H9 (cell line): Measurements from ENCODE around the gene SMU1. TPM values are rescaled to one million over a fixed set of nuclear protein-coding genes. Genes with fewer than 3 reads are reported as not detected.

ENCODE experiments used
- DNase-seq: peaks from one replicate; pipeline ENCODE4 v3.0.0-alpha.2; 2017
- H2AFZ ChIP-seq: one replicate; pipeline ENCODE4 v1.6.1; 2013; ENCODE audit warnings: mild to moderate bottlenecking, low read length, control low read depth, moderate library complexity
- H2AK5ac ChIP-seq: 2 replicates; pipeline ENCODE4 v1.6.1; 2013; ENCODE audit warnings: low read length, control low read depth, mixed read lengths; ENCODE audit not compliant: insufficient read length
- H2BK120ac ChIP-seq: one replicate; pipeline ENCODE4 v1.6.1; 2013; ENCODE audit warnings: low read depth, mild to moderate bottlenecking, low read length, control low read depth, inconsistent platforms; ENCODE audit not compliant: poor library complexity, severe bottlenecking
- H2BK12ac ChIP-seq: 2 replicates; pipeline ENCODE4 v1.6.1; 2013; ENCODE audit warnings: low read length, control low read depth, mixed read lengths, low read depth; ENCODE audit not compliant: insufficient read length
- H2BK15ac ChIP-seq: 2 replicates; pipeline ENCODE4 v1.6.1; 2013; ENCODE audit warnings: low read depth, low read length, control low read depth
- H2BK20ac ChIP-seq: one replicate; pipeline ENCODE4 v1.6.1; 2013; ENCODE audit warnings: low read depth, mild to moderate bottlenecking, low read length, control low read depth, inconsistent platforms; ENCODE audit not compliant: poor library complexity, severe bottlenecking
- H2BK5ac ChIP-seq: 2 replicates; pipeline ENCODE4 v1.6.1; 2013; ENCODE audit warnings: low read length, control low read depth, mixed read lengths; ENCODE audit not compliant: insufficient read length
- H3K14ac ChIP-seq: 2 replicates; pipeline ENCODE4 v1.6.1; 2013; ENCODE audit warnings: low read length, control low read depth; ENCODE audit not compliant: insufficient read depth
- H3K18ac ChIP-seq: 2 replicates; pipeline ENCODE4 v1.6.1; 2013; ENCODE audit warnings: low read depth, mild to moderate bottlenecking, mixed read lengths, low read length, control low read depth; ENCODE audit not compliant: insufficient read length
- H3K23ac ChIP-seq: 2 replicates; pipeline ENCODE4 v1.6.1; 2013; ENCODE audit warnings: low read length, control low read depth, mixed read lengths, low read depth; ENCODE audit not compliant: insufficient read length
- H3K23me2 ChIP-seq: 2 replicates; pipeline ENCODE4 v1.6.1; 2013; ENCODE audit warnings: low read depth, mild to moderate bottlenecking, mixed read lengths, low read length, control low read depth; ENCODE audit not compliant: insufficient read length, poor library complexity, severe bottlenecking
- H3K27ac ChIP-seq: 2 replicates; pipeline ENCODE4 v1.5.1; 2013; ENCODE audit warnings: low read length, control low read depth, mixed read lengths, low read depth; ENCODE audit not compliant: insufficient read length
- H3K27me3 ChIP-seq: 2 replicates; pipeline ENCODE4 v1.6.1; 2013; ENCODE audit warnings: low read length, control low read depth, inconsistent platforms; ENCODE audit not compliant: insufficient read depth
- H3K4ac ChIP-seq: 2 replicates; pipeline ENCODE4 v1.6.1; 2013; ENCODE audit warnings: low read depth, mild to moderate bottlenecking, control low read depth, inconsistent platforms, low read length, moderate library complexity
- H3K4me1 ChIP-seq: 2 replicates; pipeline ENCODE4 v1.6.1; 2013; ENCODE audit warnings: low read length, control low read depth, inconsistent platforms; ENCODE audit not compliant: insufficient read depth
- H3K4me2 ChIP-seq: 2 replicates; pipeline ENCODE4 v1.6.1; 2013; ENCODE audit warnings: low read length, control low read depth, mixed read lengths; ENCODE audit not compliant: insufficient read length, insufficient read depth
- H3K56ac ChIP-seq: 2 replicates; pipeline ENCODE4 v1.6.1; 2013; ENCODE audit warnings: low read depth, mild to moderate bottlenecking, mixed read lengths, low read length, control low read depth; ENCODE audit not compliant: insufficient read length
- H3K79me1 ChIP-seq: 2 replicates; pipeline ENCODE4 v1.6.1; 2013; ENCODE audit warnings: low read depth, mild to moderate bottlenecking, moderate library complexity, low read length, control low read depth, inconsistent platforms; ENCODE audit not compliant: insufficient read depth, poor library complexity, severe bottlenecking
- H3K79me2 ChIP-seq: 2 replicates; pipeline ENCODE4 v1.6.1; 2013; ENCODE audit warnings: low read length, control low read depth, inconsistent platforms; ENCODE audit not compliant: insufficient read depth
- H3K9ac ChIP-seq: 2 replicates; pipeline ENCODE4 v1.6.1; 2013; ENCODE audit warnings: low read length, control low read depth, mixed read lengths; ENCODE audit not compliant: insufficient read length; ENCODE audit errors: extremely low read depth
- H3K9me3 ChIP-seq: one replicate; pipeline ENCODE4 v1.6.1; 2013; ENCODE audit warnings: low read depth, low read length, inconsistent platforms; ENCODE audit not compliant: control insufficient read depth
- H3T11ph ChIP-seq: one replicate; pipeline ENCODE4 v1.6.1; 2013; ENCODE audit warnings: mild to moderate bottlenecking, low read length, control low read depth, inconsistent platforms
- H4K20me1 ChIP-seq: one replicate; pipeline ENCODE4 v1.6.1; 2013; ENCODE audit not compliant: control insufficient read depth, insufficient read length, insufficient read depth
- H4K5ac ChIP-seq: 2 replicates; pipeline ENCODE4 v1.6.1; 2013; ENCODE audit warnings: low read depth, mild to moderate bottlenecking, mixed read lengths, low read length, control low read depth; ENCODE audit not compliant: insufficient read length
- H4K8ac ChIP-seq: replicated peaks from 2 replicates; pipeline ENCODE4 v1.6.1; 2013; ENCODE audit warnings: low read length, control low read depth, mixed read lengths, low read depth; ENCODE audit not compliant: insufficient read length
- H4K91ac ChIP-seq: 2 replicates; pipeline ENCODE4 v1.6.1; 2013; ENCODE audit warnings: low read depth, mild to moderate bottlenecking, moderate library complexity, mixed read lengths, low read length, control low read depth; ENCODE audit not compliant: insufficient read length
- H3K27ac Mint-ChIP-seq, 3 experiments: 2 replicates in 2 of 3; 3 replicates in 1 of 3; pipeline ENCODE4 v1.8.0; 2020 to 2021; ENCODE audit warnings: mixed read lengths in 3 of 3, mild to moderate bottlenecking in 1 of 3, moderate library complexity in 1 of 3
- H3K27me3 Mint-ChIP-seq: 2 replicates; pipeline ENCODE4 v1.8.0; 2021; ENCODE audit warnings: low read depth, mild to moderate bottlenecking, moderate library complexity, mixed read lengths
- H3K36me3 Mint-ChIP-seq, 3 experiments: 2 replicates in 2 of 3; 3 replicates in 1 of 3; pipeline ENCODE4 v1.8.0; 2020 to 2021; ENCODE audit warnings: low read depth in 3 of 3, mixed read lengths in 3 of 3; ENCODE audit not compliant: insufficient read depth in 1 of 3
- H3K4me1 Mint-ChIP-seq, 2 experiments: 2 replicates each; pipeline ENCODE4 v1.8.0; 2020; ENCODE audit warnings: mixed read lengths in 2 of 2
- H3K4me3 Mint-ChIP-seq, 2 experiments: 2 replicates in 1 of 2; 3 replicates in 1 of 2; pipeline ENCODE4 v1.8.0; 2020 to 2021; ENCODE audit warnings: mild to moderate bottlenecking in 2 of 2, mixed read lengths in 2 of 2, moderate library complexity in 1 of 2
- H3K9me3 Mint-ChIP-seq, 2 experiments: 2 replicates in 1 of 2; 3 replicates in 1 of 2; pipeline ENCODE4 v1.8.0; 2020; ENCODE audit warnings: mild to moderate bottlenecking in 2 of 2, mixed read lengths in 2 of 2, moderate library complexity in 1 of 2
- CTCF ChIP-seq: fragments of 200-600 bp; sonication (generic); conservative IDR thresholded peaks from 3 replicates; pipeline ENCODE4 v1.8.0; 2021; ENCODE audit warnings: antibody characterized with exemption, mild to moderate bottlenecking
- WGBS: extraction: QIAGEN DNeasy Blood & Tissue Kit; methylation state at CpG from one replicate; pipeline ENCODE4 v1.1.7; 2013; ENCODE audit warnings: missing lambda C conversion rate, low lambda C conversion rate, mixed read lengths; ENCODE audit not compliant: insufficient read length; ENCODE audit errors: extremely low coverage; 5-methylcytosine and 5-hydroxymethylcytosine counted together
- total RNA-seq: library from RNA; stranded (reverse); gene quantifications from 2 replicates; pipeline ENCODE4 v1.2.1, GENCODE V29; 2021

SMU1 gene
- total RNA-seq, 1 experiment from 2014 or later = 26.9 TPM

GRCh38 chr9:33112094-33112493 is 35.6 kb upstream of the SMU1 start:
- no peak for DNase-seq
- H3K23me2 ChIP-seq = no peaks in the 10 kb centered on the region
- no peak overlapping the region for H4K8ac ChIP-seq
- no peak overlapping the region for H2BK12ac ChIP-seq
- H4K91ac ChIP-seq = no peak overlapping the region
- no peak overlapping the region for H3K4me3 Mint-ChIP-seq
- H3K36me3 Mint-ChIP-seq = no peaks in the 10 kb centered on the region; a peak in 1 of 7 replicates
- no peak overlapping the region for H4K5ac ChIP-seq
- peaks cover 14 to 25% of the 10 kb centered on the region in 2 experiments for H3K4me1 Mint-ChIP-seq
- no peaks in the 10 kb centered on the region for H3K27me3 Mint-ChIP-seq
- no peak for TF ChIP-seq CTCF
- H3K4me1 ChIP-seq = no peaks in the 10 kb centered on the region; the same call in 1 of the 2 replicates
- H3K4ac ChIP-seq = no peak overlapping the region
- peak overlapping the region; percentile 69 to 87 (median 73); a peak in 6 of 7 replicates for H3K27ac Mint-ChIP-seq
- no peaks in the 10 kb centered on the region for H3K27me3 ChIP-seq
- H3K23ac ChIP-seq = no peak overlapping the region
- no peak overlapping the region for H3K18ac ChIP-seq
- no peaks in the 10 kb centered on the region for H3K9me3 ChIP-seq
- no peak overlapping the region for H2BK15ac ChIP-seq
- H3T11ph ChIP-seq = no peak overlapping the region
- no peaks in the 10 kb centered on the region for H3K79me1 ChIP-seq
- no peak overlapping the region for H2BK5ac ChIP-seq
- H3K14ac ChIP-seq = no peak overlapping the region
- no peak overlapping the region for H2BK20ac ChIP-seq
- no peak overlapping the region for H2BK120ac ChIP-seq
- no peak overlapping the region for H3K27ac ChIP-seq
- no peak overlapping the region for H2AK5ac ChIP-seq
- no peaks in the 10 kb centered on the region for H3K79me2 ChIP-seq
- H2AFZ ChIP-seq = no peak overlapping the region
- no CpG with 5 or more reads among the region's 4 CpGs for WGBS
- no peak overlapping the region for H3K56ac ChIP-seq
- no peaks in the 10 kb centered on the region for H4K20me1 ChIP-seq
- no peak overlapping the region for H3K9ac ChIP-seq
- no peaks in the 10 kb centered on the region for H3K9me3 Mint-ChIP-seq
- H3K4me2 ChIP-seq = no peak overlapping the region
